AG04450 (cell line): ENCODE results near the gene PAIP2. TPM values are rescaled to one million over a fixed set of nuclear protein-coding genes. Genes with fewer than 3 reads are reported as not detected.

ENCODE experiments used
- CTCF ChIA-PET: fragments of 300-600, 350-600 bp; formaldehyde crosslinking; extraction: SDS; loops from one replicate; lab custom pipeline; 2022; ENCODE audit warnings: antibody characterized with exemption, inconsistent platforms; lab: Charles Lee
- POLR2A ChIA-PET: fragments of 350-600 bp; formaldehyde crosslinking; extraction: SDS; loops from one replicate; lab custom pipeline; 2021; ENCODE audit warnings: antibody characterized with exemption, inconsistent platforms; lab: Yijun Ruan, JAX
- DNase-seq: peaks from one replicate; pipeline ENCODE4 v3.0.0-alpha.2; 2011; ENCODE audit warnings: low read depth, low spot score
- H3K27ac ChIP-seq: one replicate; pipeline ENCODE4 v1.5.1; 2012; ENCODE audit warnings: low read depth, low read length, control low read depth
- H3K27me3 ChIP-seq: one replicate; pipeline ENCODE4 v1.6.0; 2012; ENCODE audit warnings: low read length; ENCODE audit not compliant: control insufficient read depth, insufficient read depth
- H3K4me3 ChIP-seq: 2 replicates; pipeline ENCODE4 v1.5.1; 2011; ENCODE audit warnings: mild to moderate bottlenecking, low read depth, low read length, control low read depth
- H3K9me3 ChIP-seq: 2 replicates; pipeline ENCODE4 v1.5.1; 2012; ENCODE audit warnings: low read length; ENCODE audit not compliant: control insufficient read depth, insufficient read depth
- polyA plus RNA-seq: library from polyadenylated mRNA; depleted of rRNA; stranded (reverse); fragments of >200 nt; gene quantifications from 2 replicates; pipeline ENCODE4 v1.2.3, GENCODE V29; 2011
- TF ChIP-seq, protein P1 (sequence below): IDR thresholded peaks from 2 replicates; pipeline ENCODE4 v1.5.1; 2011; ENCODE audit warnings: low read depth, low read length, control low read depth, inconsistent platforms

Gene PAIP2
- polyA plus RNA-seq, 1 experiment: 113 TPM

- POLR2A ChIA-PET: interaction anchor here (1.0 kb wide), 1 partner anchor 47 kb away, joined by 4 read pairs; the partner anchor contains the start of gene PAIP2
- DNase-seq: no peak
- CTCF ChIA-PET: interaction anchor here (0.5 kb wide), 1 partner anchor 23 kb away, joined by 3 read pairs; no protein-coding TSS in a partner anchor
- Histone ChIP-seq H3K9me3 (peaks cover 5% of the 10 kb centered on the region), H3K27me3 (peaks cover 6% of the 10 kb centered on the region), H3K4me3 (no peak overlapping the region), H3K27ac (no peak overlapping the region)
- TF ChIP-seq, protein P1, sequence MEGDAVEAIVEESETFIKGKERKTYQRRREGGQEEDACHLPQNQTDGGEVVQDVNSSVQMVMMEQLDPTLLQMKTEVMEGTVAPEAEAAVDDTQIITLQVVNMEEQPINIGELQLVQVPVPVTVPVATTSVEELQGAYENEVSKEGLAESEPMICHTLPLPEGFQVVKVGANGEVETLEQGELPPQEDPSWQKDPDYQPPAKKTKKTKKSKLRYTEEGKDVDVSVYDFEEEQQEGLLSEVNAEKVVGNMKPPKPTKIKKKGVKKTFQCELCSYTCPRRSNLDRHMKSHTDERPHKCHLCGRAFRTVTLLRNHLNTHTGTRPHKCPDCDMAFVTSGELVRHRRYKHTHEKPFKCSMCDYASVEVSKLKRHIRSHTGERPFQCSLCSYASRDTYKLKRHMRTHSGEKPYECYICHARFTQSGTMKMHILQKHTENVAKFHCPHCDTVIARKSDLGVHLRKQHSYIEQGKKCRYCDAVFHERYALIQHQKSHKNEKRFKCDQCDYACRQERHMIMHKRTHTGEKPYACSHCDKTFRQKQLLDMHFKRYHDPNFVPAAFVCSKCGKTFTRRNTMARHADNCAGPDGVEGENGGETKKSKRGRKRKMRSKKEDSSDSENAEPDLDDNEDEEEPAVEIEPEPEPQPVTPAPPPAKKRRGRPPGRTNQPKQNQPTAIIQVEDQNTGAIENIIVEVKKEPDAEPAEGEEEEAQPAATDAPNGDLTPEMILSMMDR: no peak
These were observed 46.7 kb downstream of the PAIP2 start for GRCh38 chr5:139388198-139388821.

- Histone ChIP-seq H3K9me3 (peaks cover 14% of the 10 kb centered on the region), H3K4me3 (no peak within 1 kb of the TSS), H3K27ac (no peak within 1 kb of the TSS), H3K27me3 (peaks cover 15% of the 10 kb centered on the region)
- CTCF ChIA-PET: interaction anchor here (1.6 kb wide), 1 partner anchor 48 kb away, joined by 6 read pairs; the partner anchor contains the start of gene PAIP2
- TF ChIP-seq, protein P1: no peak
- POLR2A ChIA-PET: interaction anchor here (1.4 kb wide), 1 partner anchor 48 kb away, joined by 3 read pairs; no protein-coding TSS in a partner anchor
- DNase-seq: no peak
These were observed 48.3 kb downstream of the PAIP2 start, which contains the start of gene MZB1 for GRCh38 chr5:139389701-139390638. Gene MZB1 (minus strand): TSS chr5:139389913. CDS start chr5:139389856, 57 bp downstream.

- TF ChIP-seq, protein P1: no peak
- CTCF ChIA-PET: interaction anchor here (0.5 to 1.6 kb wide), 3 partner anchors 11 to 59 kb away, joined by 3 to 6 read pairs (median 4); partner anchors contain the start of gene PAIP2
- Histone ChIP-seq H3K27me3 (peaks cover 18% of the 10 kb centered on the region), H3K27ac (no peak overlapping the region), H3K9me3 (peaks cover 14% of the 10 kb centered on the region), H3K4me3 (no peak overlapping the region)
- POLR2A ChIA-PET: interaction anchor here (1.4 kb wide), 1 partner anchor 49 kb away, joined by 3 read pairs; no protein-coding TSS in a partner anchor
- no peak for DNase-seq
These were observed 49.2 kb downstream of the PAIP2 start for GRCh38 chr5:139390639-139391569.

DNA sequence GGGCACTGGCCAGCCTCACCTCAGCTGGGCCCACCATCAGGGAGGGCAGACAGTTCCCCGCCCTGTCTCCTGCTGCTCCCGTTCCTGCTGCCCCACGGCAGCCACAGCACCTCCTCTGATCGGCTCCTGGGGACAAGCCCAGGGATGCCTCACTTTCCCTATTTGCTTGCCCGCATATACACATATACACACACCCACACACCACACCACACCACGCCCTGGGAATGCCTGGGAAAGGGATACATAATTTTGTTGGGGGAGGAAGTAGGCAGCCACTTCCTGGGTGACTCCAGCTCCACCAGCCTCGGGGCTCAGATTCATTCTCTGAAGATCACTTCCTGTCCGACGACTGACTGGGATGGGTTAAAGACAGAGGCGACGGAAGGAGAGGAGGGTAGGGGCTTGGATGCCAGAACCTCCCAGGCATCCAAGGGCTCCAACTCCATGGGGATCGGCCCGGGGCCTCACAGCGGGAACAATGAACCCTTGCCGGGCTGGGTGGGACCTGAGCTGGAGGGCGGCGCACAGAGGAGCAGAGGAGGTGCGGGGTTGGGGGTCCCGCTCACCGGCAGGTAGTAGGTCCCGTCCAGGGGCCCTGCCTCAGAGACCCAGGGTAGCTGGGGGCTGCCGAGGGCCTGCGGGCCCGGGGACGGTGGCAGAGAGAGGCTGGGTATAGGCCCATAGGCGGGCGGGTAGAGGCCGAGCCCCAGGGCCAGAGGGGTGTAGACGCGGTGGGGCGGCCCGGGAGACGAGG is 50.1 kb downstream of the PAIP2 start:
- TF ChIP-seq, protein P1: no peak
- peaks cover 18% of the 10 kb centered on the region for H3K27me3 ChIP-seq
- CTCF ChIA-PET: interaction anchor here (0.5 to 1.6 kb wide), 3 partner anchors 10 to 59 kb away, joined by 3 to 6 read pairs (median 4); partner anchors contain the start of gene PAIP2
- peak overlapping the region; percentile 39 for H3K27ac ChIP-seq
- H3K4me3 ChIP-seq: no peak overlapping the region
- peaks cover 14% of the 10 kb centered on the region for H3K9me3 ChIP-seq
- POLR2A ChIA-PET: interaction anchor here (0.5 to 1.4 kb wide), 2 partner anchors 49 to 50 kb away, joined by 3 read pairs; no protein-coding TSS in a partner anchor
- DNase-seq: no peak
